HuH-7 (cell line): ENCODE data around the gene UBXN4.
A peak's percentile ranks its signal among the peaks of the same experiment; 100 is the strongest.
"Not testable (repeated sequence)": the region's sequence is repeated elsewhere in the genome, so short reads cannot be mapped to it uniquely, and the experiment has no call there.

Experiments used
- DNase-seq: peaks from one replicate; pipeline ENCODE4 v3.0.0; 2011; ENCODE audit warnings: low spot score

UBXN4 gene

GRCh38 chr2:135741395-135742324 lies at the start of gene UBXN4:
TSS of gene UBXN4 (plus strand) at chr2:135741855. CDS start at chr2:135741930, 75 bp downstream.
- DNase-seq, result peak; percentile 88

GRCh38 chr2:135694711-135695110 lies 46.9 kb upstream of the UBXN4 start:
- no peak for DNase-seq

GRCh38 chr2:135698838-135699237 lies 42.8 kb upstream of the UBXN4 start:
- no peak for DNase-seq

GRCh38 chr2:135701442-135701841 lies 40.2 kb upstream of the UBXN4 start:
- DNase-seq, result no peak

GRCh38 chr2:135703300-135703699 lies 38.4 kb upstream of the UBXN4 start:
- no peak for DNase-seq

- not testable (repeated sequence) for DNase-seq
Observed at GRCh38 chr2:135704075-135704474, 37.6 kb upstream of the UBXN4 start.

GRCh38 chr2:135708159-135708558 lies 33.5 kb upstream of the UBXN4 start:
- DNase-seq, result no peak

- peak; percentile 55 for DNase-seq
Observed at GRCh38 chr2:135709992-135710391, 31.7 kb upstream of the UBXN4 start.

GRCh38 chr2:135715086-135715485 lies 26.6 kb upstream of the UBXN4 start:
- not testable (repeated sequence) for DNase-seq

GRCh38 chr2:135728064-135728743 lies 13.5 kb upstream of the UBXN4 start:
- DNase-seq, result no peak

GRCh38 chr2:135732561-135732960 lies 9.1 kb upstream of the UBXN4 start:
- no peak for DNase-seq

- no peak for DNase-seq
Observed at GRCh38 chr2:135733045-135733444, 8.6 kb upstream of the UBXN4 start.

- DNase-seq, result no peak
Observed at GRCh38 chr2:135736546-135736945, 5.1 kb upstream of the UBXN4 start.

GRCh38 chr2:135740206-135740605 lies 1.4 kb upstream of the UBXN4 start:
- DNase-seq, result no peak

GRCh38 chr2:135741043-135741394 lies 636 bp upstream of the UBXN4 start:
- DNase-seq, result no peak

- DNase-seq, result peak; percentile 32
Observed at GRCh38 chr2:135742325-135742757, 686 bp downstream of the UBXN4 start.

GRCh38 chr2:135743860-135744259 lies 2.2 kb downstream of the UBXN4 start:
- DNase-seq, result no peak

GRCh38 chr2:135744760-135745314 lies 3.2 kb downstream of the UBXN4 start:
- peak; percentile 58 for DNase-seq

GRCh38 chr2:135745545-135745944 lies 3.9 kb downstream of the UBXN4 start:
- DNase-seq, result no peak

GRCh38 chr2:135755573-135755972 lies 13.9 kb downstream of the UBXN4 start:
- DNase-seq, result no peak

GRCh38 chr2:135756692-135757091 lies 15.0 kb downstream of the UBXN4 start:
- no peak for DNase-seq

- DNase-seq, result no peak
Observed at GRCh38 chr2:135762022-135762421, 20.4 kb downstream of the UBXN4 start.

- DNase-seq, result no peak
Observed at GRCh38 chr2:135762530-135762929, 20.9 kb downstream of the UBXN4 start.
